GM12864 (cell line): ENCODE measurements around the gene IFI27L1.

Experiments
- DNase-seq: peaks from one replicate; pipeline ENCODE4 v3.0.0-alpha.2; 2011; ENCODE audit warnings: low read depth
- H3K4me3 ChIP-seq: 2 replicates; pipeline ENCODE4 v1.5.1; 2011; ENCODE audit warnings: mild to moderate bottlenecking, low read depth, low read length, control low read depth
- TF ChIP-seq, protein P1 (sequence below): IDR thresholded peaks from 2 replicates; pipeline ENCODE4 v1.5.1; 2011; ENCODE audit warnings: low read depth, mild to moderate bottlenecking, moderate library complexity, low read length, control low read depth, inconsistent platforms; ENCODE audit errors: missing control alignments

The IFI27L1 gene

GRCh38 chr14:94104731-94105130 lies 23.6 kb downstream of the IFI27L1 start:
- no peak for DNase-seq
- TF ChIP-seq, protein P1, sequence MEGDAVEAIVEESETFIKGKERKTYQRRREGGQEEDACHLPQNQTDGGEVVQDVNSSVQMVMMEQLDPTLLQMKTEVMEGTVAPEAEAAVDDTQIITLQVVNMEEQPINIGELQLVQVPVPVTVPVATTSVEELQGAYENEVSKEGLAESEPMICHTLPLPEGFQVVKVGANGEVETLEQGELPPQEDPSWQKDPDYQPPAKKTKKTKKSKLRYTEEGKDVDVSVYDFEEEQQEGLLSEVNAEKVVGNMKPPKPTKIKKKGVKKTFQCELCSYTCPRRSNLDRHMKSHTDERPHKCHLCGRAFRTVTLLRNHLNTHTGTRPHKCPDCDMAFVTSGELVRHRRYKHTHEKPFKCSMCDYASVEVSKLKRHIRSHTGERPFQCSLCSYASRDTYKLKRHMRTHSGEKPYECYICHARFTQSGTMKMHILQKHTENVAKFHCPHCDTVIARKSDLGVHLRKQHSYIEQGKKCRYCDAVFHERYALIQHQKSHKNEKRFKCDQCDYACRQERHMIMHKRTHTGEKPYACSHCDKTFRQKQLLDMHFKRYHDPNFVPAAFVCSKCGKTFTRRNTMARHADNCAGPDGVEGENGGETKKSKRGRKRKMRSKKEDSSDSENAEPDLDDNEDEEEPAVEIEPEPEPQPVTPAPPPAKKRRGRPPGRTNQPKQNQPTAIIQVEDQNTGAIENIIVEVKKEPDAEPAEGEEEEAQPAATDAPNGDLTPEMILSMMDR = no peak
- H3K4me3 ChIP-seq = no peak overlapping the region

DNA sequence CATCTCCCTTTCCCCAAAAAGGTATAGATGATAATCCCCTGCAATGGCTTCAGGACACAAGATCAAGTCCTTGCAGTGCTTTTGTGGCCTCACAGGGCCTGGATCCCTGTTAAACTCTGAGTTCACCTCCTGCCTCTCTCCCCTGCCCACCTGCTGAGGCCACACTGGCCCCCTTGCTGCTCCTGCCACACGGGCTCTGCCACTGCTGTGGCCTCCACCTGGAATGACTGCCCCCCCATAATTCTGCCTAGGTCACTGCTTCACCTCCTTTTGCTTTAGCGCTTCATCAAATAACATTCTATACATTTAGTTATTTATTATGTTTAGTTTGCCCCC lies 28.8 kb downstream of the IFI27L1 start:
- DNase-seq = no peak
- H3K4me3 ChIP-seq = no peak overlapping the region
- TF ChIP-seq, protein P1 = no peak

DNA sequence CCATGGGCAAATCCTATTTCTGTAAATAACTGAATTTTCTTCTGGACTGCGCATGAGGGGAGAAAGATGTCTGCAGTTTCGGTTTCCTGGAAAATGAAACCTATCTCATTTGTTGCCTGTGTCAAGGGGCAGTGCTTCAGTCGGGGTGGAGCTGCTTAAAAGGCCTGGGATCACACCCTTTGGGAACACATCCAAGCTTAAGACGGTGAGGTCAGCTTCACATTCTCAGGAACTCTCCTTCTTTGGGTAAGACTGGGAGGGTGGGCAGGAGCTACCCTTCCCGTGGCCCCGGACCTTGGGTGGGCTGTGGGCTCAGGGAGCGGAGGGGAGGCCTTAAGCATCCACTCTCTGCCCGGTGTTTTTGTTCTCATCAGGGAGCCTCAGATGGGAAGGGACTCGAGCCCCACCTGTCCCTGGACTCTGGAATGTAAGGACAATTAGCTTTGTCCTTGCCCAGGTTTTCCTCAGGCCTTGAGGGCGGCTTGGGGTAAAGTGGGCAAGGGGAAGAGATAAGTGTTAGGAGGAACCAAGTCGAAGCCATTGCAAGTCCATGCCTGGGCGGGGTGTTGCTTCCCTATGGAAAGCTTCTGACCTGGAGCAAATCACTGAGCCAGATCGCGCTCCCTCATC lies 29.6 kb downstream of the IFI27L1 start, which contains the start of gene IFI27:
IFI27 (plus strand) TSS at position 185 of the 630 bp plus-strand sequence.
- no peak within 1 kb of the TSS for H3K4me3 ChIP-seq
- no peak for DNase-seq
- TF ChIP-seq, protein P1 = no peak

GRCh38 chr14:94111276-94112095 lies 30.4 kb downstream of the IFI27L1 start:
- H3K4me3 ChIP-seq = no peak overlapping the region
- no peak for DNase-seq
- TF ChIP-seq, protein P1 = no peak

DNA sequence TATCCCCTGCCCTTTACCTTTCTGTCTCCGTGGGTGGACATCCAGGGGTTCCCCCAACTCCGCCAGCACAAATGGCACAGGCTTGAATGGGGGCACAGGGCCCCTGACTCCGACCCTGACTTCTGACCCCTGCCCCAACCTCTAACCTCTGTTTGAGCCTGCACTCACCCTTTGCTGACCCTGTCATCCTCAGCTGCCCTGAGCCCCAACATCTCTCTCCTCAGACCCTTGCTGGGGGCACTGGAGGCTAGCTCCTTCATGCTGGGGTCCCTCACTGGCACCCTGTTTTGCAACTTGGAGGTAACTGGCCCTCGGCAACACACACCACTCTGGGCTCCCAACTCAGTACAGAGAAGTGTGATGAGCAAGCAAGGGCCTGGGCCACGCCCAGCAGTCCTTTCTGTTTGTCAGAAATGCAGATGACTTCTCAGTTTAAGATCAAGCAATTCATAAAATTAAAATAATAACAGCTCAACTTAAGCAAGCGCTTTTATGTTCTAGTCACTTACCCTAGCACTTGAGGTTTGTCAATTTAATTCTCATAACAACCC lies 31.5 kb downstream of the IFI27L1 start:
- no peak overlapping the region for H3K4me3 ChIP-seq
- no peak for DNase-seq
- TF ChIP-seq, protein P1 = no peak

DNA sequence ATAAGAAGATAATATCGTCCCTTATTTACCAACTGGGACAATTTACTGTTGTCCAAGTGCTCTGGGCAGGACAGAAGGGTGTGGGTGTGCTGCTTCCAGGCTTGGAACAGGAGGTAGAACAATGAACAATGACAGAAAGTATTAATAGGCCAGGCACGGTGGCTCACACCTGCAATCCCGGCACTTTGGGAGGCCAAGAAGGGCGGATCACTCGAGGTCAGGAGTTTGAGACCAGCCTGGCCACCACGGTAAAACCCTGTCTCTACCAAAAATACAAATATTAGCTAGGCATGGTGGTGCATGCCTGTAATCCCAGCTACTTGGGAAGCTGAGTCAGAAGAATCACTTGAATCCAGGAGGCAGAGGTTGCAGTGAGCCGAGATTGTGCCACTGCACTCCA lies 32.0 kb downstream of the IFI27L1 start:
- DNase-seq = no peak
- H3K4me3 ChIP-seq = no peak overlapping the region
- TF ChIP-seq, protein P1 = no peak
